Jurkat, Clone E6-1 (cell line): Measurements from ENCODE around the gene DMP1. TPM values are rescaled to one million over a fixed set of nuclear protein-coding genes. Genes with fewer than 3 reads are reported as not detected.

Source experiments
- DNase-seq: peaks from one replicate; pipeline ENCODE4 v3.0.0-alpha.2; 2011; ENCODE audit warnings: low read depth, low spot score
- H3K4me3 ChIP-seq: 2 replicates; pipeline ENCODE4 v1.5.1; 2011; ENCODE audit warnings: mild to moderate bottlenecking, low read length, control low read depth, moderate library complexity
- polyA plus RNA-seq: library from polyadenylated mRNA; unstranded; fragments of >200 nt; gene quantifications from one replicate; pipeline ENCODE4 v1.2.1, GENCODE V29; 2012; ENCODE audit warnings: missing spikeins; ENCODE audit not compliant: insufficient read length, insufficient read depth

DMP1 gene
- polyA plus RNA-seq: not detected

- no peak within 1 kb of the TSS for H3K4me3 ChIP-seq
- DNase-seq: no peak
Observed at GRCh38 chr4:87649980-87650379, at the start of gene DMP1. DMP1 (plus strand) TSS chr4:87650280; CDS start chr4:87656493, 6,213 bp downstream.

GRCh38 chr4:87601361-87601760 is 48.7 kb upstream of the DMP1 start:
- no peak for DNase-seq
- H3K4me3 ChIP-seq: no peak overlapping the region

DNA sequence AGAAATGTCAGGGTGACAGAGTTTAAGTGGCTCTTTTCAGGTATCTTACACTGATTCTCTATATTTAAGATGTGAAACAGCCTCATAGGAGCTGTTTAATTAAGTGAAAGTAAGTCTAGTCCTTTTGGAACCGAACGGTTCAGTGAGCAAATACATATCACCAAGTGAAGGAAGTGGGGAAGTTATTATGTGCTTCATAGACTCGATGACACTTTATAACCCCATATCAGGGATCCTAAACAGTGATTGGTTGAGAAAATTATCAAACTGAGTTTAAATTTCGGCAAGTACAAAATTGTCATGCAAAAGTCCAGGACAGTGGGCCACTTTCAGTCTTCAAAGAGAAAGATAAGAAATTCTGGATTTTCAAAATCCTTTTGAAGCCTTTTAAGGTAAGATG is 41.9 kb upstream of the DMP1 start, which contains the start of gene DSPP:
TSS of gene DSPP (plus strand) at position 301 of the 400 bp plus-strand sequence. CDS start 2,380 bp downstream, outside the sequence.
- no peak for DNase-seq
- H3K4me3 ChIP-seq: no peak within 1 kb of the TSS

- DNase-seq: no peak
Observed at GRCh38 chr4:87614292-87614890, 35.7 kb upstream of the DMP1 start.

GRCh38 chr4:87616268-87616667 is 33.8 kb upstream of the DMP1 start:
- H3K4me3 ChIP-seq: no peak overlapping the region
- no peak for DNase-seq

More at GRCh38 chr4:87614292-87614890, 35.7 kb upstream of the DMP1 start:
- H3K4me3 ChIP-seq: no peak overlapping the region

DNA sequence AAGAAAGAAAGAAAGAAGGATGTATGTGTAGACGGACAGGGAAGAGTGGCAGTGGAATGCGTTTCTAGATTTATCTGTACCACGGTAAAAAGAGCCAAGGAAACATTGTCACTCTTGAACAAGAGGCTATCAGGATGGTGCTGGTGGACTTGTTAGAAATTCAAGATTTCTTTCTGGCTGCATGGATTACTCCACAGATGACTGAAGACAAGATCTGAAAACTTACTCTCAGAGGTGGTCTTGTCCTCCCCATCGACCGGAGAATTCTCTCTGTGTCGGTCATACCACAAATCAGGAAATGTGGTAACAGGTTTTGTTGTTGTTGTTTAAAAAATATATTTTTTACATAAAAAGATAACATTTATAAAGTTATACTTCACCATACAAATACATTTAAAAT is 30.0 kb upstream of the DMP1 start:
- no peak overlapping the region for H3K4me3 ChIP-seq
- DNase-seq: no peak

DNA sequence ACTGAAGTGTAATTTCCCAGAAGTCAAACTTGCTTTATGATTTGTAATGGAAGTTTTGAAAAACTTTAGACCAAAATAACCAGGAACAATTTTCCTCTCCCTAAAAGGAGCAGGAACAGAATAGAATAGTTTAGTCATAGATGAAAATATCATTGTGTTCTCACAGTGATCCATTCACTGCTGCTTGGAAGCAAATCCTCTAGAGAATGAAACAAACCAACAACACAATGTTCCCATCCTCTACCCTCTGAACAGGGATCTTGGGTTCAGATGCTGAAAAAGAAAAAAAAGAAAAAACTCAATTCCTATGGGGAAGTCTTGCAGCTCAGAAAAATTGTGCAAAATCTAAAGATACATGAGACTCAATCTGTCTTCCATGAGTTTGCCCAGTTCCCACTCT is 29.6 kb upstream of the DMP1 start:
- H3K4me3 ChIP-seq: no peak overlapping the region
- no peak for DNase-seq

- no peak overlapping the region for H3K4me3 ChIP-seq
- DNase-seq: no peak
Observed at GRCh38 chr4:87622303-87622702, 27.8 kb upstream of the DMP1 start.

GRCh38 chr4:87624698-87625097 is 25.4 kb upstream of the DMP1 start:
- DNase-seq: no peak
- no peak overlapping the region for H3K4me3 ChIP-seq

DNA sequence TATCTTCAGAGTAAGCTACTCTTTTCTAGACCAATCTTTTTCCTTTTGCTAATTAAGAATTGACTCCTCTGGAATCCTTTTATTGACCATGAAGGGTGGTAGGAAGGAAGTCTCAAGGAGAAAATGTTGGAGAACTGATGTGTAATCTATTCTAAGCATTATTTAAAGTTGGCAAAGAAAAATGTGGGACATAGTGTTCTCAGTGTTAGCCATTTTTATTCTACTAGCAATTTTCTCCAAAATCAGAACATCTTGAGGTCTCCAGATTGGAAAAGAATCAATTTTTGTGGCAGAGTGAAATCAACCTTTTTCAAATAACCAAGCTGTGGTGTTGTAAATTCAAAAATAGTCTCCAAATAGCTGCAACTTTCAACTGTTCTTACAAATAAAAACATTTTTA is 18.4 kb upstream of the DMP1 start:
- no peak overlapping the region for H3K4me3 ChIP-seq
- no peak for DNase-seq

DNA sequence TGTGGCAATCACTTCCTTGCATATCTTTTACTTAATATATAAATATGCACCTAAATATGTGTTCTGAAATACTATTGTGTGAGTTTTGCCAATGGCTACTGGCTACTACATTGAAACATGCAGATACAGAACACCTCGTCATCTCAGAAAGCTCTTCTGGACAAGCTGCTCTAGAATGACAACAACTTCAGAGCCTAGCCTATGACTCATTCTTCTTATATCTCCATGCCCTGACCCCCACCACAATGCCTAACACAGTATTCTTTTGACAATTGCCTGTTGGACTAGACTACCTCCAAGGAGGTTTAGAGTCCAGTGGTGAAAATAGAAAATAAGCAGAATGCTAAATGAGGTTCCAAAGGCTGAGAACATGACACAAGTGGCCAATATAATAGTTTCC is 17.6 kb upstream of the DMP1 start:
- DNase-seq: no peak
- no peak overlapping the region for H3K4me3 ChIP-seq

DNA sequence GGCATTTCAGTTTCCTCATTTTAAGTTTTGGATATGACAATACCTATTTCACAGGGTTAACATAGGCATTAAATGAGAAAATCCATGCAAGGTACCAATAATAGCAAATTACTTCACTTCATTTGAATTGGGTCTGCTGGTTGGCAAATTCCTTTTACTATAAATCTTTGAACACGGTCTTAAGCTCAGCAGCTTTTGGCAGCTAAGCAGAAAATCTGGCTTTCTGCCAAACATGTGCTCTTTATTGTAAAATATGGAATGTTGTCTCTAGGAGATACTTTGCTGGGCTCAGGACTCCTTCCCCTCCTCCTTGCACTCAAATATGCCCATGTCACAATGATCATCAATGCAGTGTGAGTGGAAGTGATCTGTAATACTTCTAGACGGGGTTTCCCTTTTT is 16.8 kb upstream of the DMP1 start:
- no peak overlapping the region for H3K4me3 ChIP-seq
- DNase-seq: no peak

DNA sequence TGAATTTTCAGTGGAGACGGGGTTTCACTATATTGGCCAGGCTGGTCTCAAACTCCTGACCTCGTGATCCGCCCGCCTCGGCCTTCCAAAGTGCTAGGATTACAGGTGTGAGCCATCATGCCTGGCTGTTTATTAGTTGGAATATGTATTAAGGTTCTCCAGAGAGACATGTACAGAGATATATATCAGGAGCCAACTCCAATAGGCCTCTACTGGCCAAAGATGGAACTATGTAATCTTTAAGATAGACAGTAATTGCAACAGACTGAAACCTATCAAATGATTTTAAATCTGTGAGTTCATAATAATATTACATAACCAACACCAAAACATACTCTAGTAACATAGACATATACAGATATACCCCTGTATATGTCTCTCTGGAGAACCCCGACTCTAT is 5.8 kb upstream of the DMP1 start:
- DNase-seq: no peak
- no peak overlapping the region for H3K4me3 ChIP-seq

GRCh38 chr4:87650938-87651337 is 858 bp downstream of the DMP1 start:
- H3K4me3 ChIP-seq: no peak overlapping the region
- DNase-seq: no peak

DNA sequence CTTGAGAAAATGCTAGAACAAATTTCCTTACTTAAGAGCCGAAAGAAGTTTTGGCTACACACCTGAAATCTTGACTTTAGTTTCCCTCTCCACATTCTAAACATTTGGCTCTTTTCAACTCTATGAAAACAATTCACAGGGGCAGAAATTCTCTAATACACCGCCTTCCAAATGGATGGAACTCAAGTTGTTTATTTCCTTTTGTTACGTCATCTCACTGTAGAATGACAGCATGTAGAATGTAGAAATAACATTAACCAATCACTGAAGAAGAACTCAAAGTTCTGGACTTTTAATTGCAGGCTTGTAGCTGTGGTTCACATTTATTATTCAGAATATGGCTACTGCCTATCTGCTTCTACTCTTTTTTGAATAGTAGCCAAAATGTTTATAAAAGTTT is 1.9 kb downstream of the DMP1 start:
- no peak overlapping the region for H3K4me3 ChIP-seq
- no peak for DNase-seq

GRCh38 chr4:87654487-87655044 is 4.5 kb downstream of the DMP1 start:
- no peak for DNase-seq
- no peak overlapping the region for H3K4me3 ChIP-seq

- DNase-seq: no peak
- no peak overlapping the region for H3K4me3 ChIP-seq
Observed at GRCh38 chr4:87657525-87657924, 7.4 kb downstream of the DMP1 start.

DNA sequence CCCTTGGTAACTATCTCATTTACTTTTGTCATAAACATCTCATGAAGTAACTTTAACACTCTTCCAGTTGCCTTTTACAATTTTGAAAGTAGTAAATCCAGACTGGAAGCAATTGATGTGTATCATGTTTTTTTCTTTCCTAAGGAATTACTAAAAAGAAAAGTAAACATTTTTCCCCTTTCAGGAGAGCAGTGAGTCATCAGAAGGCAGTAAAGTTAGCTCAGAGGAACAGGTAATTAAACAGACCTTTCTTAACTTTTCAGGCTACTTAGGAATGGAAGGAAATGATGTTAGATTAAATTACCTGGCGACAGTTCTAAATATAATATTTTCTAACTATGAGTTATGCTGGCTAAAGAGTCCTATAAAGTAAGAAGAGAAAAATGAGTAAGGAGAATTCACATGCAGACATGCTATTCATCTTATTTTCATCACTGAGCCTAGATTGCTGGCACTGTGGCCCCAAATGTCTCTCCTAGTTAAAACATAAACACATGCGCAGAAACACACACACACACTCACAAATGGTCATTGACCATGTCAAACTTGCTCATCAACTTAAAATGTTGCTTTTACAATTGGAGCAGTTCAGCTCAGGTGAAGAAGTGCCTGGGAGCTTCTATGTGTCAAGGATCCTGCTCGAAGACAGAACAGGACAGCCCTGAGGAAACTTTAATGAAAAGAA is 9.3 kb downstream of the DMP1 start:
- H3K4me3 ChIP-seq: no peak overlapping the region
- no peak for DNase-seq

GRCh38 chr4:87662871-87663270 is 12.8 kb downstream of the DMP1 start:
- H3K4me3 ChIP-seq: no peak overlapping the region
- no peak for DNase-seq

- no peak overlapping the region for H3K4me3 ChIP-seq
- no peak for DNase-seq
Observed at GRCh38 chr4:87669373-87669772, 19.3 kb downstream of the DMP1 start.

DNA sequence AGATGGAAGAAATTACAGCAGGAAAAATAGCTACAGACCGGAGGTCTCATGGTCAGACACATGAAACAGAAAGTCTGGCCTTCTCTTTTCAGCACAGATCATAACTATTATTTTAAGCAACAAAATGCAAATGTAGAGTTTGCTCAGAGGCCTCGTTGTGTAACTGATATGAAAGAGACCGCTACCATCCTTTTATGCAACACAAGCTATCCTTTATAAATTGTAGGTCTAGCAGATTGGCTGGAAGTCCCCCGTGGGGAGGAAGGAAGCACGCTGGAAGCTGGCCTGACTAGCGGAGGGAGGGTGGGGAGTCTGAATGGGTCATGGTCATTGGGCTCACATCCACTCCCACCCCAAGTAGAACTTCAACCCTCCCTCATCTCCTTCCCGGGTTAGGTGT is 27.7 kb downstream of the DMP1 start:
- H3K4me3 ChIP-seq: no peak overlapping the region
- DNase-seq: no peak
